ENCODE data around the gene SLC38A9. TPM values are rescaled to one million over a fixed set of nuclear protein-coding genes. Genes with fewer than 3 reads are reported as not detected.
A peak's percentile ranks its signal among the peaks of the same experiment; 100 is the strongest.

Gene SLC38A9
- total RNA-seq, 2 donors from 2014 or later = 38.5 to 41.7 TPM

DNA sequence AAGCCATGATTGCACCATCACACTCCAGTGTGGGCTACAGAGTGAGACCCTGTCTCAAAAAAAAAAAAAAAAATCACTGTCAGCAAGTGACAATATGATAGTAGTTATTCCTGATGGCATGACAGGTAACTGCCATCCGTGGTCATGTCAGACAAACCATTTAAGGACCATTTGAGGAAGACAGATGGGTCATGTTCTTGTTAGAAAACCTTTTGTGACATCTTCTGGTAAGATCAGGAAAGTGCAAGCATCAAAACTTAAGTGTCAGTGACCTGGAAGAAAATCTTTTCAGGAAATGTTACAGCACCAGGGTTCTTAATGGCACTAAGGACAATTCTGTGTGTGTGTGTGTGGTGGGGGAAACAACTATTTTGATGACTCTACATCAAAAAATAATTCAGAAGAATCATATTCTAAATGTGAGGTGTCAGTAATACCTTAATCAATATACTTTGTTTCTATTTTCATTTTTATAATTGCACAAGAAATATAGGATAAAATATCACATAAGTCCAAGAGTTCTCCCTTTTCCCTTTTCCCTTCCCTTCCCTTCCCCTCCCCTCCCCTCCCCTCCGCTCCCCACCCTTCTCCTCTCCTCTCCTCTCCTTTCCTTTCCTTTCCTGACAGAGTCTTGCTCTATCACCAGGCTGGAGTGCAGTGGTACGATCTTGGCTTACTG, 17.8 kb downstream of the SLC38A9 start:
- peaks cover 31% of the 10 kb centered on the region for H3K36me3 Mint-ChIP-seq (ENCODE audit: low read depth)

DNA sequence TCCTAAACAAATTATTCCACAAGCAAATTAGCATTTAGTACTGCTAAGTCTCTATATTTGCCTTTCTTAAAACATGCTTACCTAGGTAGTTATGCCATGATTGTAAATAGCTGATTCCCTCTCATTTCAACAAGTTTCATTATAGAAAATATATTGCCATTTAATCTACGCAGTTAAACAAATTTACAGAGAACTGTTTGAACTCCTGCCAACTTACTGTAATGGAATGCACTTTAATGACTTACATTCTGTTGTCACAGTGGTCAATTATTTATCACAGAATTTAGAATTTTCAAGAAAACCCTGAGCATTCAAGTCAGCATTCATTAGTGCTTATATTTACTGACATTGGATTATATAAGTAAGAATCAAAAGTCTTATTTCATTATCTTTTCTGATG, 19.6 kb downstream of the SLC38A9 start:
- Mint-ChIP-seq H3K4me3 (no peak overlapping the region), H3K36me3 (ENCODE audit: low read depth) (peaks cover 22% of the 10 kb centered on the region), H3K27ac (no peak overlapping the region), H3K27me3 (ENCODE audit: insufficient read depth) (no peaks in the 10 kb centered on the region), H3K4me1 (peaks cover 29% of the 10 kb centered on the region), H3K9me3 (peaks cover 18% of the 10 kb centered on the region)
- TF ChIP-seq, protein P1, sequence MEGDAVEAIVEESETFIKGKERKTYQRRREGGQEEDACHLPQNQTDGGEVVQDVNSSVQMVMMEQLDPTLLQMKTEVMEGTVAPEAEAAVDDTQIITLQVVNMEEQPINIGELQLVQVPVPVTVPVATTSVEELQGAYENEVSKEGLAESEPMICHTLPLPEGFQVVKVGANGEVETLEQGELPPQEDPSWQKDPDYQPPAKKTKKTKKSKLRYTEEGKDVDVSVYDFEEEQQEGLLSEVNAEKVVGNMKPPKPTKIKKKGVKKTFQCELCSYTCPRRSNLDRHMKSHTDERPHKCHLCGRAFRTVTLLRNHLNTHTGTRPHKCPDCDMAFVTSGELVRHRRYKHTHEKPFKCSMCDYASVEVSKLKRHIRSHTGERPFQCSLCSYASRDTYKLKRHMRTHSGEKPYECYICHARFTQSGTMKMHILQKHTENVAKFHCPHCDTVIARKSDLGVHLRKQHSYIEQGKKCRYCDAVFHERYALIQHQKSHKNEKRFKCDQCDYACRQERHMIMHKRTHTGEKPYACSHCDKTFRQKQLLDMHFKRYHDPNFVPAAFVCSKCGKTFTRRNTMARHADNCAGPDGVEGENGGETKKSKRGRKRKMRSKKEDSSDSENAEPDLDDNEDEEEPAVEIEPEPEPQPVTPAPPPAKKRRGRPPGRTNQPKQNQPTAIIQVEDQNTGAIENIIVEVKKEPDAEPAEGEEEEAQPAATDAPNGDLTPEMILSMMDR (conservative IDR thresholded peaks at IDR 0.05) = no peak
- Histone ChIP-seq H3K4me3 (ENCODE audit: low read length) (no peak overlapping the region), H3K9me3 (ENCODE audit: control insufficient read depth, low read length) (peaks cover 6% of the 10 kb centered on the region), H3K27me3 (ENCODE audit: control insufficient read depth, insufficient read depth, low read length, poor library complexity, severe bottlenecking) (no peaks in the 10 kb centered on the region), H3K27ac (ENCODE audit: low read depth, low read length) (no peak overlapping the region), H3K9ac (ENCODE audit: extremely low read depth, low read length, poor library complexity, severe bottlenecking) (no peak overlapping the region), H3K36me3 (ENCODE audit: control insufficient read depth, insufficient read depth, low read length) (peaks cover 10% of the 10 kb centered on the region), H3K4me1 (ENCODE audit: control insufficient read depth, insufficient read depth, low read length) (peaks cover 16% of the 10 kb centered on the region)
- DNase-seq = no peak
- WGBS, 2 experiments (ENCODE audit: insufficient coverage in 1 of 2, insufficient read length in 1 of 2) = 83 to 88% methylated on average over 1 of the region's 1 CpG

More for the DNA sequence above, 17.8 kb downstream of the SLC38A9 start:
- no peak for DNase-seq
- H3K4me3 Mint-ChIP-seq = no peak overlapping the region
- 69 to 76% methylated on average over 2 to 3 of the region's 3 CpGs for WGBS, 2 experiments (ENCODE audit: insufficient coverage in 1 of 2, insufficient read length in 1 of 2)
- peaks cover 24% of the 10 kb centered on the region for H3K9me3 ChIP-seq (ENCODE audit: control insufficient read depth, low read length)
- H3K27me3 Mint-ChIP-seq (ENCODE audit: insufficient read depth) = no peaks in the 10 kb centered on the region
- H3K9ac ChIP-seq (ENCODE audit: extremely low read depth, low read length, poor library complexity, severe bottlenecking) = no peak overlapping the region
- TF ChIP-seq, protein P1 (conservative IDR thresholded peaks at IDR 0.05) = peak; percentile 79
- H3K9me3 Mint-ChIP-seq = peaks cover 29% of the 10 kb centered on the region
- peaks cover 29% of the 10 kb centered on the region for H3K4me1 Mint-ChIP-seq
- H3K36me3 ChIP-seq (ENCODE audit: control insufficient read depth, insufficient read depth, low read length) = peaks cover 22% of the 10 kb centered on the region
- H3K27ac ChIP-seq (ENCODE audit: low read depth, low read length) = no peak overlapping the region
- no peak overlapping the region for H3K27ac Mint-ChIP-seq
- H3K4me3 ChIP-seq (ENCODE audit: low read length) = no peak overlapping the region
- peaks cover 16% of the 10 kb centered on the region for H3K4me1 ChIP-seq (ENCODE audit: control insufficient read depth, insufficient read depth, low read length)
- no peaks in the 10 kb centered on the region for H3K27me3 ChIP-seq (ENCODE audit: control insufficient read depth, insufficient read depth, low read length, poor library complexity, severe bottlenecking)

DNA sequence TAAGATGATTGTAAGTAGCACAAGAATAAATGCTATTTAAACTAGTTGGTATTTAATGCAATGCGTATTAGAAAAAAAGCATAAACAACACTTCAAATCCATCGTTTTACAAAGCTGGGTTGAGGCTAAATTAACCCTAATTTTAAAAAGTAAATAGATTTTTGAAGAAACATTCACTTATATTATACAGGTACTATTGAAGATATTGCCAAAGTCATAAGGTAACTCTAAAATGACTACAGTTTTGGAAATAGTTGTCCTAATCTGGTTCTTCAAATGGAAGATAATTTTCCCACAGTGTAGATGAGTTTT, 20.1 kb downstream of the SLC38A9 start:
- Mint-ChIP-seq H3K36me3 (ENCODE audit: low read depth) (peaks cover 19% of the 10 kb centered on the region), H3K27me3 (ENCODE audit: insufficient read depth) (no peaks in the 10 kb centered on the region), H3K9me3 (peaks cover 15% of the 10 kb centered on the region), H3K4me3 (no peak overlapping the region), H3K4me1 (peaks cover 29% of the 10 kb centered on the region), H3K27ac (no peak overlapping the region)
- 100% methylated on average over 2 of the region's 2 CpGs; no CpG with 5 or more reads in 1 of the 2 experiments for WGBS, 2 experiments (ENCODE audit: insufficient coverage in 1 of 2, insufficient read length in 1 of 2)
- DNase-seq = no peak
- Histone ChIP-seq H3K27me3 (ENCODE audit: control insufficient read depth, insufficient read depth, low read length, poor library complexity, severe bottlenecking) (no peaks in the 10 kb centered on the region), H3K4me1 (ENCODE audit: control insufficient read depth, insufficient read depth, low read length) (peaks cover 16% of the 10 kb centered on the region), H3K4me3 (ENCODE audit: low read length) (no peak overlapping the region), H3K27ac (ENCODE audit: low read depth, low read length) (no peak overlapping the region), H3K36me3 (ENCODE audit: control insufficient read depth, insufficient read depth, low read length) (peaks cover 6% of the 10 kb centered on the region), H3K9me3 (ENCODE audit: control insufficient read depth, low read length) (peaks cover 2% of the 10 kb centered on the region), H3K9ac (ENCODE audit: extremely low read depth, low read length, poor library complexity, severe bottlenecking) (no peak overlapping the region)
- TF ChIP-seq, protein P1 (conservative IDR thresholded peaks at IDR 0.05) = peak; percentile 31

Measured in endodermal cell (in vitro differentiated cells).